C4-2B (cell line): ENCODE results near the gene RASAL3.

Experiments used
- CTCF ChIP-seq: fragments of 450-650 bp; conservative IDR thresholded peaks from 2 replicates; pipeline ENCODE4 v1.5.1; 2017; ENCODE audit warnings: mild to moderate bottlenecking
- ZFX ChIP-seq: fragments of 450-650 bp; IDR thresholded peaks from 2 replicates; pipeline ENCODE4 v1.6.1; 2017

- TF ChIP-seq CTCF (no peak), ZFX (no peak)
These were observed 26.8 kb downstream of the RASAL3 start for GRCh38 chr19:15437355-15438123.
